ENCODE data around the gene SGCG. TPM values are rescaled to one million over a fixed set of nuclear protein-coding genes. Genes with fewer than 3 reads are reported as not detected.

The SGCG gene
- total RNA-seq, 1 experiment from 2014 or later, result not detected

GRCh38 chr13:23323946-23324709 lies 143.3 kb downstream of the SGCG start:
- Histone ChIP-seq H2BK5ac (ENCODE audit: insufficient read length, low read length) (no peak overlapping the region), H2BK12ac (ENCODE audit: insufficient read length, low read depth, low read length) (no peak overlapping the region), H3K79me2 (ENCODE audit: insufficient read depth, low read length) (no peaks in the 10 kb centered on the region), H3K79me1 (ENCODE audit: insufficient read depth, low read depth, low read length, poor library complexity, severe bottlenecking) (no peaks in the 10 kb centered on the region), H3K4me2 (ENCODE audit: insufficient read depth, insufficient read length, low read length) (no peak overlapping the region), H2BK20ac (ENCODE audit: low read depth, low read length, poor library complexity, severe bottlenecking) (no peak overlapping the region), H3K4me1 (ENCODE audit: insufficient read depth, low read length) (peaks cover 3% of the 10 kb centered on the region; the same call in 1 of the 2 replicates), H3K9ac (ENCODE audit: extremely low read depth, insufficient read length, low read length) (no peak overlapping the region), H3T11ph (ENCODE audit: low read length) (no peak overlapping the region), H2BK120ac (ENCODE audit: low read depth, low read length, poor library complexity, severe bottlenecking) (no peak overlapping the region), H3K9me3 (ENCODE audit: control insufficient read depth, low read depth, low read length) (no peaks in the 10 kb centered on the region), H4K8ac (replicated peaks; ENCODE audit: insufficient read length, low read depth, low read length) (no peak overlapping the region), H3K27ac (ENCODE audit: insufficient read length, low read depth, low read length) (no peak overlapping the region), H4K20me1 (ENCODE audit: control insufficient read depth, insufficient read depth, insufficient read length) (no peaks in the 10 kb centered on the region), H3K56ac (ENCODE audit: insufficient read length, low read depth, low read length) (no peak overlapping the region), H2AFZ (ENCODE audit: low read length) (no peak overlapping the region), H3K27me3 (ENCODE audit: insufficient read depth, low read length) (no peaks in the 10 kb centered on the region), H3K4ac (ENCODE audit: low read depth, low read length) (no peak overlapping the region), H2BK15ac (ENCODE audit: low read depth, low read length) (no peak overlapping the region), H3K23ac (ENCODE audit: insufficient read length, low read depth, low read length) (no peak overlapping the region), H3K18ac (ENCODE audit: insufficient read length, low read depth, low read length) (peak overlapping the region; percentile 69), H3K23me2 (ENCODE audit: insufficient read length, low read depth, low read length, poor library complexity, severe bottlenecking) (no peaks in the 10 kb centered on the region), H3K14ac (ENCODE audit: insufficient read depth, low read length) (peak overlapping the region; percentile 54), H4K5ac (ENCODE audit: insufficient read length, low read depth, low read length) (no peak overlapping the region), H4K91ac (ENCODE audit: insufficient read length, low read depth, low read length) (no peak overlapping the region), H2AK5ac (ENCODE audit: insufficient read length, low read length) (no peak overlapping the region)
- Mint-ChIP-seq H3K27me3 (ENCODE audit: low read depth) (no peaks in the 10 kb centered on the region), H3K4me1 (peaks cover 16 to 18% of the 10 kb centered on the region in 2 experiments), H3K27ac (peak overlapping the region in 2 of 3 experiments; percentile 62 to 64; a peak in 3 of 7 replicates), H3K4me3 (no peak overlapping the region), H3K9me3 (no peaks in the 10 kb centered on the region; a peak in 1 of 5 replicates), H3K36me3 (ENCODE audit: insufficient read depth in 1 of 3, low read depth in 3 of 3) (no peaks in the 10 kb centered on the region)
- DNase-seq, result no peak
- TF ChIP-seq CTCF (conservative IDR thresholded peaks at IDR 0.05), result no peak
- no CpG with 5 or more reads among the region's 17 CpGs for WGBS (ENCODE audit: extremely low coverage, insufficient read length, low lambda C conversion rate)

All from H9 (cell line).